NB4 (cell line): ENCODE data around the gene TIMM8B.
"Not testable (repeated sequence)": the region's sequence is repeated elsewhere in the genome, so short reads cannot be mapped to it uniquely, and the experiment has no call there.

Experiments used
- DNase-seq: peaks from one replicate; pipeline ENCODE4 v3.0.0; 2010; ENCODE audit warnings: low read depth
- H3K4me3 ChIP-seq: one replicate; pipeline ENCODE4 v1.5.1; 2011; ENCODE audit warnings: mild to moderate bottlenecking, low read depth, low read length, moderate library complexity
- CTCF ChIP-seq: IDR thresholded peaks from one replicate; pipeline ENCODE4 v1.5.1; 2012; ENCODE audit warnings: low read depth, low read length
- MAX ChIP-seq: IDR thresholded peaks from 2 replicates; pipeline ENCODE4 v1.6.1; 2011; ENCODE audit warnings: low read depth, low read length
- MYC ChIP-seq: IDR thresholded peaks from 2 replicates; pipeline ENCODE4 v1.6.1; 2011; ENCODE audit warnings: low read depth, low read length
- POLR2A ChIP-seq: IDR thresholded peaks from 2 replicates; pipeline ENCODE4 v1.6.1; 2011; ENCODE audit warnings: mild to moderate bottlenecking; ENCODE audit not compliant: insufficient read length; ENCODE audit errors: extremely low read depth

Gene TIMM8B

GRCh38 chr11:112106070-112106469 lies 19.5 kb upstream of the TIMM8B start:
- no peak overlapping the region for H3K4me3 ChIP-seq
- no peak for TF ChIP-seq MAX
- no peak for TF ChIP-seq MYC
- no peak for TF ChIP-seq POLR2A
- no peak for TF ChIP-seq CTCF
- DNase-seq: no peak

DNA sequence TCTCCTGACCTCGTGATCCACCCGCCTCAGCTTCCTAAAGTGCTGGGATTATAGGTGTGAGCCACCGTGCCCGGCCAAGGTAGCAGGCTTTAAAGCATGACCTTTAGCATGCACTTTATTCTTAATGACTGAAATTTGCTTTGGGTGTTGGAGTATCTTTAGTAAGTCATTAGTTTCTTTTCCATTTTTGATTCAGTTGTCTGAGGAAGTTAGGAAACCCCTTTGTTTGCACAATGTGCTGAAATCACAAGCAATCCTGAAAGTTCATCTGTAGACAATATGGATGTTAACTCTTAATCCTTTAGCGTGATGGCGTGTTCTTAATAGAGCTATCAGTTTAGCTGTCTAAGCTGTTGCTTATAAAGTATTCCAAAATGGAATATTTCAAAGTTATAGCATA lies 16.9 kb upstream of the TIMM8B start:
- TF ChIP-seq MAX: no peak
- TF ChIP-seq MYC: no peak
- no peak for TF ChIP-seq CTCF
- TF ChIP-seq POLR2A: no peak
- DNase-seq: peak; percentile 31
- H3K4me3 ChIP-seq: no peak overlapping the region

GRCh38 chr11:112100462-112100861 lies 13.9 kb upstream of the TIMM8B start:
- DNase-seq: no peak
- H3K4me3 ChIP-seq: no peak overlapping the region
- TF ChIP-seq POLR2A (no peak), MAX (no peak), MYC (no peak), CTCF (no peak)

DNA sequence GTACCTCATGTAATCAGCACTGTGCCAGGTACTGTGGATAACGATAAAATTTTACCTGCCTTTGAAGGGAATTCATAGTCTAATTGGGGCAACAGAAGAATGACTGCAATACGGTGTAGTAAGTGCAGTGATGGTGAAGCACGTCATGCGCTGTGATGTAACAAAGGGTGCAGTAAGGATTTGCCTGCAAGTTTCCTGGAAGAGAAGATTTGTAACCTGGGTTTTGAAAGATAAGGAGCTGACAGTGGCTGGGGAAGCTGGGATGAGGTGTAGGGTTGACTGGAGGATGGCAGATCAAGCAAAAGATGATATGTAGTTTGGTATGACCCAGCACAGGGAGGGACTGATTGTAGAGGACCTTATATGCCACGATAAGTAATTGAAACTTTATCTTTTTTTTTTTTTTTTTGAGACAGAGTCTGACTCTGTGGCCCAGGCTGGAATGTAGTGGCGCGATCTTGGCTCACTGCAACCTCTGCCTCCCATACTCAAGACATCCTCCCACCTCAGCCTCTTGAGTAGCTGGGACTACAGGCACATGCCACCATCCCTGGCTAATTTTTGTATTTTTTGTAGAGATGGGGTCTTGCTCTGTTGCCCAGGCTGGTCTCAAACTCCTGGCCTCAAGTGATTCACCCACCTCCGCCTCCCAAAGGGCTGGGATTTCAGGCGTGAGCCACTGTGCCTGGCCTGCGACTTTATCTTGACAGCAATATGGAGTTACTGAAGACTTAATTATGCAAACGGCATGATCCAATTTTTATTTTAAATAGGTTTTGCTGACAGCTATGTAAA lies 11.4 kb upstream of the TIMM8B start:
- TF ChIP-seq POLR2A (no peak), MYC (no peak), MAX (no peak), CTCF (no peak)
- DNase-seq: no peak
- no peak overlapping the region for H3K4me3 ChIP-seq

- TF ChIP-seq MYC (no peak), CTCF (no peak), MAX (no peak), POLR2A (no peak)
- no peak for DNase-seq
- no peak overlapping the region for H3K4me3 ChIP-seq
Observed at GRCh38 chr11:112096194-112096593, 9.6 kb upstream of the TIMM8B start.

- H3K4me3 ChIP-seq, DNase-seq: not testable (repeated sequence)
Observed at GRCh38 chr11:112095302-112095701, 8.7 kb upstream of the TIMM8B start.
